ENCODE data around the gene PNMA8C.
"Not testable (repeated sequence)": the region's sequence is repeated elsewhere in the genome, so short reads cannot be mapped to it uniquely, and the experiment has no call there.

Gene PNMA8C

GRCh38 chr19:46441866-46442265 is 13.1 kb upstream of the PNMA8C start:
- no peak overlapping the region for H3K4me3 ChIP-seq (ENCODE audit: low read depth in 1 of 2, low read length in 2 of 2)
- H3K27ac ChIP-seq (ENCODE audit: low read length): no peak overlapping the region
- no peaks in the 10 kb centered on the region for H3K27me3 ChIP-seq (ENCODE audit: insufficient read depth, low read length, poor library complexity)
- no peak overlapping the region for H2AFZ ChIP-seq (ENCODE audit: low read depth, low read length)
- H3K79me2 ChIP-seq (ENCODE audit: insufficient read depth, low read length): no peaks in the 10 kb centered on the region
- no peaks in the 10 kb centered on the region for H4K20me1 ChIP-seq (ENCODE audit: insufficient read depth, low read length)
- no peaks in the 10 kb centered on the region for H3K36me3 ChIP-seq (ENCODE audit: insufficient read depth, low read length)
- no peaks in the 10 kb centered on the region for H3K4me1 ChIP-seq (ENCODE audit: insufficient read depth, low read length)
- H3K9ac ChIP-seq (ENCODE audit: low read depth, low read length): no peak overlapping the region
- H3K4me2 ChIP-seq (ENCODE audit: insufficient read depth, low read length): no peak overlapping the region
- no peaks in the 10 kb centered on the region for H3K9me3 ChIP-seq (ENCODE audit: insufficient read depth, low read length, severe bottlenecking)
- DNase-seq (no peak), ATAC-seq (ENCODE audit: insufficient read depth, low read depth) (no peak)
- TF ChIP-seq CTCF (IDR thresholded peaks at IDR 0.05; ENCODE audit: borderline replicate concordance, extremely low read depth, low read length, poor library complexity, severe bottlenecking) (no peak), EZH2 (IDR thresholded peaks at IDR 0.05; ENCODE audit: borderline replicate concordance, low read depth, low read length, severe bottlenecking) (no peak)

- not testable (repeated sequence) for H3K4me3 ChIP-seq (ENCODE audit: low read depth in 1 of 2, low read length in 2 of 2); H3K9me3 ChIP-seq (ENCODE audit: insufficient read depth, low read length, severe bottlenecking); H3K79me2 ChIP-seq (ENCODE audit: insufficient read depth, low read length)
Observed at GRCh38 chr19:46435689-46436088, 7.0 kb upstream of the PNMA8C start.

GRCh38 chr19:46435009-46435408 is 6.3 kb upstream of the PNMA8C start:
- ATAC-seq (ENCODE audit: insufficient read depth, low read depth) (no peak), DNase-seq (no peak)
- Histone ChIP-seq H3K27ac (ENCODE audit: low read length) (no peak overlapping the region), H4K20me1 (ENCODE audit: insufficient read depth, low read length) (no peaks in the 10 kb centered on the region), H2AFZ (ENCODE audit: low read depth, low read length) (no peak overlapping the region), H3K4me3 (ENCODE audit: low read depth in 1 of 2, low read length in 2 of 2) (no peak overlapping the region), H3K79me2 (ENCODE audit: insufficient read depth, low read length) (no peaks in the 10 kb centered on the region), H3K9ac (ENCODE audit: low read depth, low read length) (no peak overlapping the region), H3K4me1 (ENCODE audit: insufficient read depth, low read length) (no peaks in the 10 kb centered on the region), H3K9me3 (ENCODE audit: insufficient read depth, low read length, severe bottlenecking) (no peaks in the 10 kb centered on the region), H3K4me2 (ENCODE audit: insufficient read depth, low read length) (no peak overlapping the region), H3K36me3 (ENCODE audit: insufficient read depth, low read length) (no peaks in the 10 kb centered on the region), H3K27me3 (ENCODE audit: insufficient read depth, low read length, poor library complexity) (no peaks in the 10 kb centered on the region)
- TF ChIP-seq CTCF (IDR thresholded peaks at IDR 0.05; ENCODE audit: borderline replicate concordance, extremely low read depth, low read length, poor library complexity, severe bottlenecking) (no peak), EZH2 (IDR thresholded peaks at IDR 0.05; ENCODE audit: borderline replicate concordance, low read depth, low read length, severe bottlenecking) (no peak)

More at GRCh38 chr19:46435689-46436088, 7.0 kb upstream of the PNMA8C start:
- not testable (repeated sequence) for H3K27ac ChIP-seq (ENCODE audit: low read length); H3K36me3 ChIP-seq (ENCODE audit: insufficient read depth, low read length); H3K9ac ChIP-seq (ENCODE audit: low read depth, low read length); ATAC-seq (ENCODE audit: insufficient read depth, low read depth); H3K4me2 ChIP-seq (ENCODE audit: insufficient read depth, low read length); H2AFZ ChIP-seq (ENCODE audit: low read depth, low read length); H4K20me1 ChIP-seq (ENCODE audit: insufficient read depth, low read length); H3K27me3 ChIP-seq (ENCODE audit: insufficient read depth, low read length, poor library complexity); H3K4me1 ChIP-seq (ENCODE audit: insufficient read depth, low read length); DNase-seq

- H3K27ac ChIP-seq (ENCODE audit: low read length); DNase-seq; H3K9me3 ChIP-seq (ENCODE audit: insufficient read depth, low read length, severe bottlenecking); H3K4me1 ChIP-seq (ENCODE audit: insufficient read depth, low read length); H4K20me1 ChIP-seq (ENCODE audit: insufficient read depth, low read length); H3K27me3 ChIP-seq (ENCODE audit: insufficient read depth, low read length, poor library complexity); H2AFZ ChIP-seq (ENCODE audit: low read depth, low read length); H3K36me3 ChIP-seq (ENCODE audit: insufficient read depth, low read length); ATAC-seq (ENCODE audit: insufficient read depth, low read depth); H3K79me2 ChIP-seq (ENCODE audit: insufficient read depth, low read length); H3K4me3 ChIP-seq (ENCODE audit: low read depth in 1 of 2, low read length in 2 of 2); H3K9ac ChIP-seq (ENCODE audit: low read depth, low read length); H3K4me2 ChIP-seq (ENCODE audit: insufficient read depth, low read length): not testable (repeated sequence)
Observed at GRCh38 chr19:46433470-46433869, 4.7 kb upstream of the PNMA8C start.

All from DND-41 (cell line).